GM19035 (cell line): ENCODE measurements around the gene PRKN.

Source experiments
- ATAC-seq: cut with Tn5 transposase; IDR thresholded peaks from one replicate; pipeline ENCODE4 v1.9.1; 2021; ENCODE audit not compliant: unreplicated experiment

Gene PRKN

GRCh38 chr6:162621246-162621645 is 106.3 kb downstream of the PRKN start:
- ATAC-seq, result no peak

GRCh38 chr6:162620073-162620472 is 107.5 kb downstream of the PRKN start:
- no peak for ATAC-seq

GRCh38 chr6:162618448-162619002 is 109.0 kb downstream of the PRKN start:
- ATAC-seq, result no peak

- no peak for ATAC-seq
Measured at GRCh38 chr6:162615016-162615705, 112.4 kb downstream of the PRKN start.

GRCh38 chr6:162613310-162613709 is 114.3 kb downstream of the PRKN start:
- no peak for ATAC-seq

- ATAC-seq, result no peak
Measured at GRCh38 chr6:162612613-162613012, 115.0 kb downstream of the PRKN start.

- ATAC-seq, result no peak
Measured at GRCh38 chr6:162610351-162610750, 117.2 kb downstream of the PRKN start.

GRCh38 chr6:162605881-162606280 is 121.7 kb downstream of the PRKN start:
- ATAC-seq, result no peak

GRCh38 chr6:162603231-162604015 is 124.1 kb downstream of the PRKN start:
- ATAC-seq, result no peak

- no peak for ATAC-seq
Measured at GRCh38 chr6:162602759-162603158, 124.8 kb downstream of the PRKN start.

GRCh38 chr6:162596676-162597075 is 130.9 kb downstream of the PRKN start:
- ATAC-seq, result no peak

GRCh38 chr6:162591517-162591916 is 136.0 kb downstream of the PRKN start:
- ATAC-seq, result no peak

- no peak for ATAC-seq
Measured at GRCh38 chr6:162581988-162582780, 145.4 kb downstream of the PRKN start.

GRCh38 chr6:162580619-162581018 is 146.9 kb downstream of the PRKN start:
- no peak for ATAC-seq

GRCh38 chr6:162576016-162576415 is 151.6 kb downstream of the PRKN start:
- ATAC-seq, result no peak

GRCh38 chr6:162572240-162572639 is 155.3 kb downstream of the PRKN start:
- no peak for ATAC-seq

GRCh38 chr6:162568266-162568665 is 159.3 kb downstream of the PRKN start:
- no peak for ATAC-seq

- ATAC-seq, result no peak
Measured at GRCh38 chr6:162562041-162562440, 165.5 kb downstream of the PRKN start.

- no peak for ATAC-seq
Measured at GRCh38 chr6:162560891-162561290, 166.7 kb downstream of the PRKN start.

- no peak for ATAC-seq
Measured at GRCh38 chr6:162554531-162554930, 173.0 kb downstream of the PRKN start.

- ATAC-seq, result no peak
Measured at GRCh38 chr6:162546905-162547304, 180.7 kb downstream of the PRKN start.
